ENCODE measurements around the gene PARP2. TPM values are rescaled to one million over a fixed set of nuclear protein-coding genes. Genes with fewer than 3 reads are reported as not detected.
A peak's percentile ranks its signal among the peaks of the same experiment; 100 is the strongest.

Gene PARP2
- total RNA-seq, 2 donors from 2014 or later = 36.1 to 63.7 TPM

GRCh38 chr14:20331053-20331613, 12.3 kb upstream of the PARP2 start:
- no peak overlapping the region for H3K9ac ChIP-seq (ENCODE audit: extremely low read depth, low read length, poor library complexity, severe bottlenecking)
- peak overlapping the region; percentile 89 for H3K4me3 Mint-ChIP-seq
- no peaks in the 10 kb centered on the region for H3K9me3 Mint-ChIP-seq
- no peaks in the 10 kb centered on the region for H3K27me3 ChIP-seq (ENCODE audit: control insufficient read depth, insufficient read depth, low read length, poor library complexity, severe bottlenecking)
- no peak for TF ChIP-seq CTCF (conservative IDR thresholded peaks at IDR 0.05)
- no peaks in the 10 kb centered on the region for H3K27me3 Mint-ChIP-seq (ENCODE audit: insufficient read depth)
- peak overlapping the region; percentile 86 for H3K4me3 ChIP-seq (ENCODE audit: low read length)
- peaks cover 32% of the 10 kb centered on the region for H3K36me3 ChIP-seq (ENCODE audit: control insufficient read depth, insufficient read depth, low read length)
- H3K27ac Mint-ChIP-seq = peak overlapping the region; percentile 42
- 67% methylated on average over 1 of the region's 2 CpGs; no CpG with 5 or more reads in 1 of the 2 experiments for WGBS, 2 experiments (ENCODE audit: insufficient coverage in 1 of 2, insufficient read length in 1 of 2)
- no peak for DNase-seq
- no peaks in the 10 kb centered on the region for H3K4me1 ChIP-seq (ENCODE audit: control insufficient read depth, insufficient read depth, low read length)
- H3K9me3 ChIP-seq (ENCODE audit: control insufficient read depth, low read length) = no peaks in the 10 kb centered on the region
- H3K4me1 Mint-ChIP-seq = peaks cover 21% of the 10 kb centered on the region
- H3K36me3 Mint-ChIP-seq (ENCODE audit: low read depth) = peaks cover 26% of the 10 kb centered on the region
- no peak overlapping the region for H3K27ac ChIP-seq (ENCODE audit: low read depth, low read length)

GRCh38 chr14:20332431-20332787, 11.0 kb upstream of the PARP2 start:
- H3K9ac ChIP-seq (ENCODE audit: extremely low read depth, low read length, poor library complexity, severe bottlenecking) = peak overlapping the region; percentile 87
- WGBS, 2 experiments (ENCODE audit: insufficient coverage in 1 of 2, insufficient read length in 1 of 2) = 0 to 1% methylated on average over 4 of the region's 4 CpGs
- Mint-ChIP-seq H3K4me1 (peaks cover 20% of the 10 kb centered on the region), H3K9me3 (no peaks in the 10 kb centered on the region), H3K4me3 (peak overlapping the region; percentile 89), H3K27me3 (ENCODE audit: insufficient read depth) (no peaks in the 10 kb centered on the region), H3K36me3 (ENCODE audit: low read depth) (peaks cover 14% of the 10 kb centered on the region), H3K27ac (peak overlapping the region; percentile 100)
- H3K27me3 ChIP-seq (ENCODE audit: control insufficient read depth, insufficient read depth, low read length, poor library complexity, severe bottlenecking) = no peaks in the 10 kb centered on the region
- peak overlapping the region; percentile 86 for H3K4me3 ChIP-seq (ENCODE audit: low read length)
- no peaks in the 10 kb centered on the region for H3K9me3 ChIP-seq (ENCODE audit: control insufficient read depth, low read length)
- no peak for DNase-seq
- H3K27ac ChIP-seq (ENCODE audit: low read depth, low read length) = peak overlapping the region; percentile 73
- peaks cover 21% of the 10 kb centered on the region for H3K36me3 ChIP-seq (ENCODE audit: control insufficient read depth, insufficient read depth, low read length)
- H3K4me1 ChIP-seq (ENCODE audit: control insufficient read depth, insufficient read depth, low read length) = no peaks in the 10 kb centered on the region
- peak; percentile 23 for TF ChIP-seq CTCF (conservative IDR thresholded peaks at IDR 0.05)

GRCh38 chr14:20332788-20333493, 10.5 kb upstream of the PARP2 start, which contains the start of gene CCNB1IP1:
Gene CCNB1IP1 (minus strand): TSS chr14:20333279. CDS start chr14:20316523, 16,756 bp downstream.
- peaks cover 18% of the 10 kb centered on the region for H3K4me1 Mint-ChIP-seq
- Histone ChIP-seq H3K27me3 (ENCODE audit: control insufficient read depth, insufficient read depth, low read length, poor library complexity, severe bottlenecking) (no peaks in the 10 kb centered on the region), H3K4me1 (ENCODE audit: control insufficient read depth, insufficient read depth, low read length) (no peaks in the 10 kb centered on the region), H3K27ac (ENCODE audit: low read depth, low read length) (peak within 1 kb of the TSS; percentile 73), H3K9me3 (ENCODE audit: control insufficient read depth, low read length) (no peaks in the 10 kb centered on the region), H3K9ac (ENCODE audit: extremely low read depth, low read length, poor library complexity, severe bottlenecking) (peak within 1 kb of the TSS; percentile 87), H3K36me3 (ENCODE audit: control insufficient read depth, insufficient read depth, low read length) (peaks cover 16% of the 10 kb centered on the region), H3K4me3 (ENCODE audit: low read length) (peak within 1 kb of the TSS; percentile 86)
- H3K36me3 Mint-ChIP-seq (ENCODE audit: low read depth) = peaks cover 11% of the 10 kb centered on the region
- no peaks in the 10 kb centered on the region for H3K9me3 Mint-ChIP-seq
- TF ChIP-seq CTCF (conservative IDR thresholded peaks at IDR 0.05) = no peak
- H3K27ac Mint-ChIP-seq = peak within 1 kb of the TSS; percentile 100
- WGBS, 2 experiments (ENCODE audit: insufficient coverage in 1 of 2, insufficient read length in 1 of 2) = 0% methylated on average over 11 to 19 of the region's 19 CpGs
- DNase-seq = peak; percentile 81
- H3K27me3 Mint-ChIP-seq (ENCODE audit: insufficient read depth) = no peaks in the 10 kb centered on the region
- H3K4me3 Mint-ChIP-seq = peak within 1 kb of the TSS; percentile 89
